AG04449 (cell line): ENCODE data around the gene TXNDC2.

Experiments
- CTCF ChIA-PET: fragments of 350-600 bp; formaldehyde crosslinking; extraction: SDS; loops from one replicate; lab custom pipeline; 2021; ENCODE audit warnings: antibody characterized with exemption; lab: Yijun Ruan, JAX
- POLR2A ChIA-PET: fragments of 400-600, 350-600 bp; formaldehyde crosslinking; extraction: SDS; loops from one replicate; lab custom pipeline; 2020; ENCODE audit warnings: antibody characterized with exemption, inconsistent platforms; lab: Yijun Ruan, JAX
- DNase-seq: peaks from one replicate; pipeline ENCODE4 v3.0.0-alpha.2; 2010; ENCODE audit warnings: low read depth, low spot score
- H3K4me3 ChIP-seq: 2 replicates; pipeline ENCODE4 v1.5.1; 2011; ENCODE audit warnings: low read depth, mild to moderate bottlenecking, control low read depth, low read length
- CTCF ChIP-seq: IDR thresholded peaks from one replicate; pipeline ENCODE4 v1.5.1; 2011; ENCODE audit warnings: mild to moderate bottlenecking, moderate library complexity, low read length, control low read depth, inconsistent platforms; ENCODE audit not compliant: insufficient read depth; ENCODE audit errors: missing control alignments

Gene TXNDC2

GRCh38 chr18:9913526-9914333, 28.0 kb downstream of the TXNDC2 start, which contains the start of gene VAPA:
VAPA (plus strand) TSS chr18:9914016; CDS start chr18:9914257, 241 bp downstream.
- CTCF ChIA-PET, result interaction anchor here (1.0 to 1.5 kb wide), 3 partner anchors 10 to 230 kb away, joined by 3 to 4 read pairs (median 4); no protein-coding TSS in a partner anchor
- TF ChIP-seq CTCF, result no peak
- DNase-seq, result peak; percentile 61
- peak within 1 kb of the TSS; percentile 93 for H3K4me3 ChIP-seq
- POLR2A ChIA-PET, result interaction anchor here (0.7 to 1.1 kb wide), 5 partner anchors 16 to 382 kb away, joined by 3 to 5 read pairs (median 3); partner anchors contain the start of gene RAB31

- peak overlapping the region; percentile 93 for H3K4me3 ChIP-seq
- DNase-seq, result no peak
- TF ChIP-seq CTCF, result no peak
- CTCF ChIA-PET, result interaction anchor here (1.5 kb wide), 1 partner anchor 10 kb away, joined by 4 read pairs; no protein-coding TSS in a partner anchor
- POLR2A ChIA-PET, result no interaction called here
Observed at GRCh38 chr18:9914334-9914583, 28.5 kb downstream of the TXNDC2 start.

GRCh38 chr18:9914584-9915290, 29.0 kb downstream of the TXNDC2 start:
- no peak for TF ChIP-seq CTCF
- peak overlapping the region; percentile 93 for H3K4me3 ChIP-seq
- ChIA-PET CTCF (interaction anchor here (1.5 kb wide), 1 partner anchor 9 kb away, joined by 4 read pairs; no protein-coding TSS in a partner anchor), POLR2A (interaction anchor here (0.8 kb wide), 1 partner anchor 229 kb away, joined by 4 read pairs; no protein-coding TSS in a partner anchor)
- DNase-seq, result peak; percentile 26

GRCh38 chr18:9915291-9916076, 29.7 kb downstream of the TXNDC2 start:
- TF ChIP-seq CTCF, result no peak
- ChIA-PET POLR2A (interaction anchor here (0.8 kb wide), 1 partner anchor 230 kb away, joined by 4 read pairs; no protein-coding TSS in a partner anchor), CTCF (interaction anchor here (0.6 to 1.5 kb wide), 2 partner anchors 9 to 303 kb away, joined by 3 to 4 read pairs; no protein-coding TSS in a partner anchor)
- DNase-seq, result no peak
- H3K4me3 ChIP-seq, result peak overlapping the region; percentile 93

- POLR2A ChIA-PET, result no interaction called here
- H3K4me3 ChIP-seq, result peak overlapping the region; percentile 93
- no peak for DNase-seq
- no peak for TF ChIP-seq CTCF
- CTCF ChIA-PET, result interaction anchor here (0.6 kb wide), 1 partner anchor 304 kb away, joined by 3 read pairs; no protein-coding TSS in a partner anchor
Observed at GRCh38 chr18:9916077-9916639, 30.4 kb downstream of the TXNDC2 start.
